WTC11 (cell line): ENCODE results near the gene ITGA11. TPM values are rescaled to one million over a fixed set of nuclear protein-coding genes. Genes with fewer than 3 reads are reported as not detected.

Experiments used
- ATAC-seq: fragments of 200-7000 bp; cut with Tn5 transposase; 2 replicates; pipeline ENCODE4 v1.10.0; 2021; ENCODE audit warnings: mild to moderate bottlenecking, moderate library complexity
- CTCF ChIA-PET: fragments of 300-600 bp; sonication (Branson Sonifier 250); formaldehyde crosslinking; loops from one replicate; lab custom pipeline; 2021; ENCODE audit warnings: antibody characterized with exemption; lab: Charles Lee
- POLR2A ChIA-PET: fragments of 350-600 bp; sonication (Branson Sonifier 250); formaldehyde crosslinking; loops from one replicate; lab custom pipeline; 2021; ENCODE audit warnings: antibody characterized with exemption; lab: Charles Lee
- DNase-seq: peaks from one replicate; pipeline ENCODE4 v3.0.0; 2021; ENCODE audit warnings: low spot score
- H3K27ac Mint-ChIP-seq: 2 replicates; pipeline ENCODE4 v1.8.0; 2021; ENCODE audit warnings: mixed read lengths
- H3K27me3 Mint-ChIP-seq: 2 replicates; pipeline ENCODE4 v1.8.0; 2021; ENCODE audit warnings: low read depth, mild to moderate bottlenecking, moderate library complexity, mixed read lengths
- H3K36me3 Mint-ChIP-seq: 2 replicates; pipeline ENCODE4 v1.8.0; 2021; ENCODE audit warnings: mixed read lengths
- H3K4me1 Mint-ChIP-seq: 2 replicates; pipeline ENCODE4 v1.8.0; 2022; ENCODE audit warnings: mixed read lengths
- H3K4me3 Mint-ChIP-seq: 2 replicates; pipeline ENCODE4 v1.8.0; 2021; ENCODE audit warnings: mild to moderate bottlenecking, moderate library complexity, mixed read lengths
- H3K9me3 Mint-ChIP-seq: 2 replicates; pipeline ENCODE4 v1.8.0; 2021; ENCODE audit warnings: mixed read lengths
- CREB1 ChIP-seq: sonication (generic); formaldehyde crosslinking; IDR thresholded peaks from 2 replicates; pipeline ENCODE4 v1.8.0; 2023; ENCODE audit warnings: mild to moderate bottlenecking, missing genetic modification reagents
- CREM ChIP-seq: sonication (generic); formaldehyde crosslinking; IDR thresholded peaks from 2 replicates; pipeline ENCODE4 v1.8.1; 2022; ENCODE audit warnings: mild to moderate bottlenecking, missing genetic modification reagents, moderate library complexity
- EMX1 ChIP-seq: fragments of 250-450 bp; sonication (Bioruptor Pico); IDR thresholded peaks from 2 replicates; pipeline ENCODE4 v1.8.0; 2021; ENCODE audit warnings: mild to moderate bottlenecking
- ETV6 ChIP-seq: sonication (generic); formaldehyde crosslinking; IDR thresholded peaks from 2 replicates; pipeline ENCODE4 v1.8.1; 2022; ENCODE audit warnings: mild to moderate bottlenecking, missing genetic modification reagents
- GABPB1 ChIP-seq: sonication (generic); formaldehyde crosslinking; IDR thresholded peaks from 2 replicates; pipeline ENCODE4 v1.8.1; 2023; ENCODE audit warnings: mild to moderate bottlenecking, missing genetic modification reagents
- GTF2I ChIP-seq: fragments of 250-450 bp; sonication (Bioruptor Pico); conservative IDR thresholded peaks from 2 replicates; pipeline ENCODE4 v1.4.0; 2021; ENCODE audit warnings: mild to moderate bottlenecking
- JAZF1 ChIP-seq: fragments of 250-450 bp; sonication (Bioruptor Pico); IDR thresholded peaks from 2 replicates; pipeline ENCODE4 v1.9.0; 2021; ENCODE audit warnings: moderate library complexity, mild to moderate bottlenecking, inconsistent platforms
- MXD4 ChIP-seq: fragments of 250-450 bp; sonication (Bioruptor Pico); IDR thresholded peaks from 2 replicates; pipeline ENCODE4 v1.8.0; 2021; ENCODE audit warnings: mild to moderate bottlenecking, moderate library complexity, borderline replicate concordance
- NR1H2 ChIP-seq: sonication (generic); formaldehyde crosslinking; IDR thresholded peaks from 2 replicates; pipeline ENCODE4 v1.9.0; 2021; ENCODE audit warnings: mild to moderate bottlenecking, moderate library complexity, missing genetic modification reagents
- OVOL2 ChIP-seq: fragments of 250-450 bp; sonication (Bioruptor Pico); IDR thresholded peaks from 2 replicates; pipeline ENCODE4 v1.9.0; 2021; ENCODE audit warnings: mild to moderate bottlenecking, borderline replicate concordance
- RORB ChIP-seq: fragments of 250-450 bp; sonication (Bioruptor Pico); IDR thresholded peaks from 2 replicates; pipeline ENCODE4 v1.9.0; 2021; ENCODE audit warnings: mild to moderate bottlenecking
- SMAD4 ChIP-seq: sonication (generic); formaldehyde crosslinking; IDR thresholded peaks from 2 replicates; pipeline ENCODE4 v1.8.0; 2022; ENCODE audit warnings: mild to moderate bottlenecking, missing genetic modification reagents
- TP53 ChIP-seq: sonication (generic); formaldehyde crosslinking; IDR thresholded peaks from 2 replicates; pipeline ENCODE4 v1.8.1; 2023; ENCODE audit warnings: mild to moderate bottlenecking, missing genetic modification reagents
- ZBTB21 ChIP-seq: sonication (generic); formaldehyde crosslinking; IDR thresholded peaks from 2 replicates; pipeline ENCODE4 v1.8.1; 2023; ENCODE audit warnings: mild to moderate bottlenecking, missing genetic modification reagents, borderline replicate concordance
- ZNF423 ChIP-seq: fragments of 250-450 bp; sonication (Bioruptor Pico); IDR thresholded peaks from 2 replicates; pipeline ENCODE4 v2.1.2; 2022; ENCODE audit warnings: mild to moderate bottlenecking, moderate library complexity
- total RNA-seq: library from RNA; stranded (reverse); gene quantifications from 3 replicates; pipeline ENCODE4 v1.2.3, GENCODE V29; 2021
- TF ChIP-seq, protein P1 (sequence below): fragments of 250-450 bp; sonication (Bioruptor Pico); conservative IDR thresholded peaks from 2 replicates; pipeline ENCODE4 v1.9.0; 2021; ENCODE audit warnings: mild to moderate bottlenecking
- TF ChIP-seq, protein P2 (sequence below): sonication (generic); formaldehyde crosslinking; IDR thresholded peaks from 2 replicates; pipeline ENCODE4 v1.8.0; 2022; ENCODE audit warnings: mild to moderate bottlenecking, missing genetic modification reagents
- TF ChIP-seq, protein P3 (sequence below): fragments of 250-450 bp; sonication (Bioruptor Pico); IDR thresholded peaks from 2 replicates; pipeline ENCODE4 v1.9.0; 2021; ENCODE audit warnings: mild to moderate bottlenecking
- TF ChIP-seq, protein P4 (sequence below): sonication (generic); formaldehyde crosslinking; IDR thresholded peaks from 2 replicates; pipeline ENCODE4 v1.8.1; 2022; ENCODE audit warnings: mild to moderate bottlenecking, missing genetic modification reagents, moderate library complexity, borderline replicate concordance
- TF ChIP-seq, protein P5 (sequence below): sonication (generic); formaldehyde crosslinking; conservative IDR thresholded peaks from 2 replicates; pipeline ENCODE4 v1.8.1; 2022; ENCODE audit warnings: mild to moderate bottlenecking, missing genetic modification reagents
- TF ChIP-seq, protein P6 (sequence below): fragments of 250-450 bp; sonication (Bioruptor Pico); IDR thresholded peaks from 2 replicates; pipeline ENCODE4 v1.9.0; 2021; ENCODE audit warnings: mild to moderate bottlenecking
- TF ChIP-seq, protein P7 (sequence below): sonication (generic); formaldehyde crosslinking; conservative IDR thresholded peaks from 2 replicates; pipeline ENCODE4 v1.8.1; 2023; ENCODE audit warnings: mild to moderate bottlenecking, low read depth, missing genetic modification reagents, moderate library complexity
- TF ChIP-seq, protein P8 (sequence below): sonication (generic); formaldehyde crosslinking; IDR thresholded peaks from 2 replicates; pipeline ENCODE4 v1.8.1; 2023; ENCODE audit warnings: mild to moderate bottlenecking, missing genetic modification reagents, moderate library complexity

Gene ITGA11
- total RNA-seq, 1 experiment from 2014 or later = 0.15 TPM

DNA sequence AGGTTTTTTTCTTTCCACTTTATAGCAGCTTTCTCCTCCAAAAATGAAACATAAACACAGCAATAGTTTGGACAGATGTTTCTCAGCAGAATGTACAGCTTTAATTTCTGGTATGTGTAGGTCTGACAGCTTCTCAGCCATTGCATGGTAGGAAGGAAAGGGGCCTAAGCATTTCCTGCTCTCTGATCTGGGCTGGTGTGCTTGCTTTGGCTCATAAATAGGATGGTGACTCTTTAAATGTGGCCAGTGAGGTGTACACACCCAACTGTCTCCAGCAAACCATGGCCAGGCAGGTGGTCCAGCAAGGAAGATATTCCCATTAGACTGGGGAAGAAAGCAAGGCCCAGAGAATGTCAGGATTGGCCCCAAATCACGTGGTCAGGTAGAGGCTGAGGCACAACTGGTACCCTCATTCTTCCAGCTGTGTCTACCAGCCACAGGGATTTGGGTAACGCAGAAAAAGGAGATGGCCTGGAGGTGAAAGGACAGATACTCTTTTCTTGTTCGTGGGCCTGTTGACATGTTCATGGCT is 52.1 kb downstream of the ITGA11 start (continued):
- TF ChIP-seq, protein P1, sequence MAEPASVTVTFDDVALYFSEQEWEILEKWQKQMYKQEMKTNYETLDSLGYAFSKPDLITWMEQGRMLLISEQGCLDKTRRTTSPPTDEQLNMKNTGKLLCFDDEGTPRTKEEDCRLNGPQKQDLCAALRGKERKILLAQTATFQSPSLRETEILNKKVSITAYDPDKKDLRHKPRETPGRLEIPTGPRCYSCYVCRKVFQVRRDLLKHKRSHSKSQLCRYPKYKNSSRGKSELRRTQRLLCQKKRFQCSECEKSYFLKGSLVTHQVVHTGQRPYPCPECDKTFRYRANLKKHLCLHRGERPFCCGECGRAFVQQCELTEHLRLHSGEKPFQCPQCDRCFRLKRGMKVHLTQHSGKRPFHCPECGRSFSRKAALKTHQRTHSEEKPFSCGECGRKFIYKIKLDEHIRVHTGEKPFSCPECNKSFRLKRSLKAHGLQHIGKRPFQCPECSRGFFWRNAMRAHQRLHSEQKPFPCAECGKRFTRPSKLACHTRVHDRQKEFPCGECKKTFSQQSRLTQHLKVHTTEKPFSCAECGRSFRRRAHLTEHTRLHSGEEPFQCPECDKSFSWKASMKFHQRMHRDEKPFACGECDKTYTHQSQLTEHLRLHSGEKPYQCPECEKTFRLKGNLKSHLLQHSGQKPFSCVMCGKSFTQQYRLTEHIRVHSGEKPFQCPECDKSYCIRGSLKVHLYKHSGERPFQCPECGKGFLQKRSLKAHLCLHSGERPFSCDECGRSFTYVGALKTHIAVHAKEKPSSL (CRISPR knock-in tag) = no peak
- TF ChIP-seq, protein P2, sequence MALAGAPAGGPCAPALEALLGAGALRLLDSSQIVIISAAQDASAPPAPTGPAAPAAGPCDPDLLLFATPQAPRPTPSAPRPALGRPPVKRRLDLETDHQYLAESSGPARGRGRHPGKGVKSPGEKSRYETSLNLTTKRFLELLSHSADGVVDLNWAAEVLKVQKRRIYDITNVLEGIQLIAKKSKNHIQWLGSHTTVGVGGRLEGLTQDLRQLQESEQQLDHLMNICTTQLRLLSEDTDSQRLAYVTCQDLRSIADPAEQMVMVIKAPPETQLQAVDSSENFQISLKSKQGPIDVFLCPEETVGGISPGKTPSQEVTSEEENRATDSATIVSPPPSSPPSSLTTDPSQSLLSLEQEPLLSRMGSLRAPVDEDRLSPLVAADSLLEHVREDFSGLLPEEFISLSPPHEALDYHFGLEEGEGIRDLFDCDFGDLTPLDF (CRISPR knock-in tag) = no peak
- TF ChIP-seq, protein P3, sequence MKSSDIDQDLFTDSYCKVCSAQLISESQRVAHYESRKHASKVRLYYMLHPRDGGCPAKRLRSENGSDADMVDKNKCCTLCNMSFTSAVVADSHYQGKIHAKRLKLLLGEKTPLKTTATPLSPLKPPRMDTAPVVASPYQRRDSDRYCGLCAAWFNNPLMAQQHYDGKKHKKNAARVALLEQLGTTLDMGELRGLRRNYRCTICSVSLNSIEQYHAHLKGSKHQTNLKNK (CRISPR knock-in tag) = no peak
- no peak for TF ChIP-seq GABPB1 (CRISPR knock-in tag)

DNA sequence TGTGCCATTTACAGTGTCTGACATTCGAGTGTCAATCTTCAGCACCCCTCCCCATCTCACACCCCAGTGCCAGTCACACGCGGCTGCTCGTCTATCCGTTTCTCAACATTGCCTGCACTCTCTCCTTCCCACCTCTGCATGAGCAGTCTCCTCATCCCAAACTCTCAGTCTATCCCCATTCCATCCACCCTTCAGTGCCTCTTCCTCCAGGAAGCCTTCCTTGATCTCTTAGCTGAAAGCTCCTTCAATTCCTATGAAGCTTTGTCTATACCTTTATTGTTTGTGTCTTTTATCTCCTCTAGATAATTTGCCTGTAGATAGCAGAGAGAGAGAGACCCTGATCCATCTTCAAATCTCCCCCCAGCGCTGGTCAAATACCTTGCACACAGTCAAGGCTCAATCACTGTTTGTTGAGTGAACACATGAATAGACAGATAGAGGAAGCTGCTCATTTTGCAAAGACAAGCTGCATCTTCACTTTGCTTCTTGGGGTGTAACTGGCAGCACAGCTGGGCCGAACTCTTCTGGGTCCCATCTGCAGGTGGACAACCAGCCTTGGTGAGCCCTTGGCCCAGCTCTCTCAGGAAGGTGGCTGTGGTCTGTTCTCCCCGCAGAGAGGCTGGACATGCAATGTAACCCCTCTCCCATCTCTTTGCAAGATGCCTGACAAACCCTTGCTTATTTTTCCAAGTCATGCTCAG is 52.8 kb downstream of the ITGA11 start:
- TF ChIP-seq JAZF1 (CRISPR knock-in tag) = no peak
- no peak for TF ChIP-seq EMX1 (CRISPR knock-in tag)
- TF ChIP-seq, protein P4, sequence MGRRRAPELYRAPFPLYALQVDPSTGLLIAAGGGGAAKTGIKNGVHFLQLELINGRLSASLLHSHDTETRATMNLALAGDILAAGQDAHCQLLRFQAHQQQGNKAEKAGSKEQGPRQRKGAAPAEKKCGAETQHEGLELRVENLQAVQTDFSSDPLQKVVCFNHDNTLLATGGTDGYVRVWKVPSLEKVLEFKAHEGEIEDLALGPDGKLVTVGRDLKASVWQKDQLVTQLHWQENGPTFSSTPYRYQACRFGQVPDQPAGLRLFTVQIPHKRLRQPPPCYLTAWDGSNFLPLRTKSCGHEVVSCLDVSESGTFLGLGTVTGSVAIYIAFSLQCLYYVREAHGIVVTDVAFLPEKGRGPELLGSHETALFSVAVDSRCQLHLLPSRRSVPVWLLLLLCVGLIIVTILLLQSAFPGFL (CRISPR knock-in tag) = no peak
- no peak for TF ChIP-seq TP53 (CRISPR knock-in tag)
- no peak for TF ChIP-seq ETV6 (CRISPR knock-in tag)
- no peak for TF ChIP-seq NR1H2 (CRISPR knock-in tag)
- TF ChIP-seq ZBTB21 (CRISPR knock-in tag) = no peak
- no peak for TF ChIP-seq SMAD4
- TF ChIP-seq, protein P5, sequence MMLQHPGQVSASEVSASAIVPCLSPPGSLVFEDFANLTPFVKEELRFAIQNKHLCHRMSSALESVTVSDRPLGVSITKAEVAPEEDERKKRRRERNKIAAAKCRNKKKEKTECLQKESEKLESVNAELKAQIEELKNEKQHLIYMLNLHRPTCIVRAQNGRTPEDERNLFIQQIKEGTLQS (CRISPR knock-in tag) = no peak
- no peak for TF ChIP-seq CREB1 (CRISPR knock-in tag)
- TF ChIP-seq OVOL2 = no peak
- TF ChIP-seq MXD4 (CRISPR knock-in tag) = no peak
- TF ChIP-seq ZNF423 (CRISPR knock-in tag) = no peak
- no peak for TF ChIP-seq RORB
- TF ChIP-seq GTF2I (CRISPR knock-in tag) = no peak
- TF ChIP-seq, protein P6, sequence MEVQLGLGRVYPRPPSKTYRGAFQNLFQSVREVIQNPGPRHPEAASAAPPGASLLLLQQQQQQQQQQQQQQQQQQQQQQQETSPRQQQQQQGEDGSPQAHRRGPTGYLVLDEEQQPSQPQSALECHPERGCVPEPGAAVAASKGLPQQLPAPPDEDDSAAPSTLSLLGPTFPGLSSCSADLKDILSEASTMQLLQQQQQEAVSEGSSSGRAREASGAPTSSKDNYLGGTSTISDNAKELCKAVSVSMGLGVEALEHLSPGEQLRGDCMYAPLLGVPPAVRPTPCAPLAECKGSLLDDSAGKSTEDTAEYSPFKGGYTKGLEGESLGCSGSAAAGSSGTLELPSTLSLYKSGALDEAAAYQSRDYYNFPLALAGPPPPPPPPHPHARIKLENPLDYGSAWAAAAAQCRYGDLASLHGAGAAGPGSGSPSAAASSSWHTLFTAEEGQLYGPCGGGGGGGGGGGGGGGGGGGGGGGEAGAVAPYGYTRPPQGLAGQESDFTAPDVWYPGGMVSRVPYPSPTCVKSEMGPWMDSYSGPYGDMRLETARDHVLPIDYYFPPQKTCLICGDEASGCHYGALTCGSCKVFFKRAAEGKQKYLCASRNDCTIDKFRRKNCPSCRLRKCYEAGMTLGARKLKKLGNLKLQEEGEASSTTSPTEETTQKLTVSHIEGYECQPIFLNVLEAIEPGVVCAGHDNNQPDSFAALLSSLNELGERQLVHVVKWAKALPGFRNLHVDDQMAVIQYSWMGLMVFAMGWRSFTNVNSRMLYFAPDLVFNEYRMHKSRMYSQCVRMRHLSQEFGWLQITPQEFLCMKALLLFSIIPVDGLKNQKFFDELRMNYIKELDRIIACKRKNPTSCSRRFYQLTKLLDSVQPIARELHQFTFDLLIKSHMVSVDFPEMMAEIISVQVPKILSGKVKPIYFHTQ = no peak
- TF ChIP-seq, protein P7, sequence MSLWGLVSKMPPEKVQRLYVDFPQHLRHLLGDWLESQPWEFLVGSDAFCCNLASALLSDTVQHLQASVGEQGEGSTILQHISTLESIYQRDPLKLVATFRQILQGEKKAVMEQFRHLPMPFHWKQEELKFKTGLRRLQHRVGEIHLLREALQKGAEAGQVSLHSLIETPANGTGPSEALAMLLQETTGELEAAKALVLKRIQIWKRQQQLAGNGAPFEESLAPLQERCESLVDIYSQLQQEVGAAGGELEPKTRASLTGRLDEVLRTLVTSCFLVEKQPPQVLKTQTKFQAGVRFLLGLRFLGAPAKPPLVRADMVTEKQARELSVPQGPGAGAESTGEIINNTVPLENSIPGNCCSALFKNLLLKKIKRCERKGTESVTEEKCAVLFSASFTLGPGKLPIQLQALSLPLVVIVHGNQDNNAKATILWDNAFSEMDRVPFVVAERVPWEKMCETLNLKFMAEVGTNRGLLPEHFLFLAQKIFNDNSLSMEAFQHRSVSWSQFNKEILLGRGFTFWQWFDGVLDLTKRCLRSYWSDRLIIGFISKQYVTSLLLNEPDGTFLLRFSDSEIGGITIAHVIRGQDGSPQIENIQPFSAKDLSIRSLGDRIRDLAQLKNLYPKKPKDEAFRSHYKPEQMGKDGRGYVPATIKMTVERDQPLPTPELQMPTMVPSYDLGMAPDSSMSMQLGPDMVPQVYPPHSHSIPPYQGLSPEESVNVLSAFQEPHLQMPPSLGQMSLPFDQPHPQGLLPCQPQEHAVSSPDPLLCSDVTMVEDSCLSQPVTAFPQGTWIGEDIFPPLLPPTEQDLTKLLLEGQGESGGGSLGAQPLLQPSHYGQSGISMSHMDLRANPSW (CRISPR knock-in tag) = no peak
- no peak for TF ChIP-seq CREM
- TF ChIP-seq, protein P8, sequence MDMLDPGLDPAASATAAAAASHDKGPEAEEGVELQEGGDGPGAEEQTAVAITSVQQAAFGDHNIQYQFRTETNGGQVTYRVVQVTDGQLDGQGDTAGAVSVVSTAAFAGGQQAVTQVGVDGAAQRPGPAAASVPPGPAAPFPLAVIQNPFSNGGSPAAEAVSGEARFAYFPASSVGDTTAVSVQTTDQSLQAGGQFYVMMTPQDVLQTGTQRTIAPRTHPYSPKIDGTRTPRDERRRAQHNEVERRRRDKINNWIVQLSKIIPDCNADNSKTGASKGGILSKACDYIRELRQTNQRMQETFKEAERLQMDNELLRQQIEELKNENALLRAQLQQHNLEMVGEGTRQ (CRISPR knock-in tag) = no peak
- TF ChIP-seq, all 79 proteins: peak for 0
- H3K27me3 Mint-ChIP-seq = peaks cover 2% of the 10 kb centered on the region; the same call in 1 of the 2 replicates
- H3K27ac Mint-ChIP-seq = no peak overlapping the region
- ChIA-PET POLR2A (no interaction called here), CTCF (interaction anchor here (0.8 to 1.9 kb wide), 3 partner anchors 11 to 73 kb away, joined by 3 to 5 read pairs (median 4); no protein-coding TSS in a partner anchor)
- H3K36me3 Mint-ChIP-seq = no peaks in the 10 kb centered on the region
- no peak for ATAC-seq
- no peak for DNase-seq
- H3K4me3 Mint-ChIP-seq = no peak overlapping the region
- H3K4me1 Mint-ChIP-seq = no peaks in the 10 kb centered on the region
- H3K9me3 Mint-ChIP-seq = peaks cover 5% of the 10 kb centered on the region; the same call in 1 of the 2 replicates
